Measurements from ENCODE around the gene EEPD1.

- TF ChIP-seq, protein P1, sequence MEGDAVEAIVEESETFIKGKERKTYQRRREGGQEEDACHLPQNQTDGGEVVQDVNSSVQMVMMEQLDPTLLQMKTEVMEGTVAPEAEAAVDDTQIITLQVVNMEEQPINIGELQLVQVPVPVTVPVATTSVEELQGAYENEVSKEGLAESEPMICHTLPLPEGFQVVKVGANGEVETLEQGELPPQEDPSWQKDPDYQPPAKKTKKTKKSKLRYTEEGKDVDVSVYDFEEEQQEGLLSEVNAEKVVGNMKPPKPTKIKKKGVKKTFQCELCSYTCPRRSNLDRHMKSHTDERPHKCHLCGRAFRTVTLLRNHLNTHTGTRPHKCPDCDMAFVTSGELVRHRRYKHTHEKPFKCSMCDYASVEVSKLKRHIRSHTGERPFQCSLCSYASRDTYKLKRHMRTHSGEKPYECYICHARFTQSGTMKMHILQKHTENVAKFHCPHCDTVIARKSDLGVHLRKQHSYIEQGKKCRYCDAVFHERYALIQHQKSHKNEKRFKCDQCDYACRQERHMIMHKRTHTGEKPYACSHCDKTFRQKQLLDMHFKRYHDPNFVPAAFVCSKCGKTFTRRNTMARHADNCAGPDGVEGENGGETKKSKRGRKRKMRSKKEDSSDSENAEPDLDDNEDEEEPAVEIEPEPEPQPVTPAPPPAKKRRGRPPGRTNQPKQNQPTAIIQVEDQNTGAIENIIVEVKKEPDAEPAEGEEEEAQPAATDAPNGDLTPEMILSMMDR (IDR thresholded peaks at IDR 0.05 in 8 of 11, conservative IDR thresholded peaks at IDR 0.05 in 3 of 11): no peak
- no peak for TF ChIP-seq POLR2AphosphoS5 (IDR thresholded peaks at IDR 0.05)
These were observed 56.7 kb downstream of the EEPD1 start for GRCh38 chr7:36209814-36210183.

Measured in spleen (tissue), 7 donors.